NAMALWA (cell line): ENCODE results near the gene CCDC73.
A peak's percentile ranks its signal among the peaks of the same experiment; 100 is the strongest.
"Not testable (repeated sequence)": the region's sequence is repeated elsewhere in the genome, so short reads cannot be mapped to it uniquely, and the experiment has no call there.

ENCODE experiments used
- DNase-seq: peaks from one replicate; pipeline ENCODE4 v3.0.0-alpha.2; 2015; ENCODE audit warnings: low spot score

The CCDC73 gene

GRCh38 chr11:32794439-32794838, at the start of gene CCDC73:
Gene CCDC73 (minus strand): TSS chr11:32794662. CDS start chr11:32760243, 34,419 bp downstream.
- DNase-seq = no peak

DNA sequence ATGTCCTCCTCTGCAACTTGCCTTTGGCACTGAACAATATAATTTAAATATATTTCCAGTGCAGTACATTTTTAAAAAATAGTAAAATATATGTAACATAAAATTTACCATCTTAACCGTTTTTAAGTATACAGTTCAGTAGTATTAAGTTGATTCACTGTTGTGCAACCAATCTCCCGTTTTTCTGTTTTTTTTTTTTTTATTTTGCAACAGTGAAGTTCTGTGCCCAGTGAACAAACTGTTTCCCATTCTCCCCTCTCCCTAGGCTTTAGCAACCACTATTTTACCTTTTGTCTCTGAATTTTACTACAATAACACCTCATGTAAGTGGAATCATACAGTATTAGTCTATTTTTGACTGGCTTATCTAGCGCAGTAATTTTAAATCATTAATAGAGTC, 49.1 kb upstream of the CCDC73 start:
- no peak for DNase-seq

DNA sequence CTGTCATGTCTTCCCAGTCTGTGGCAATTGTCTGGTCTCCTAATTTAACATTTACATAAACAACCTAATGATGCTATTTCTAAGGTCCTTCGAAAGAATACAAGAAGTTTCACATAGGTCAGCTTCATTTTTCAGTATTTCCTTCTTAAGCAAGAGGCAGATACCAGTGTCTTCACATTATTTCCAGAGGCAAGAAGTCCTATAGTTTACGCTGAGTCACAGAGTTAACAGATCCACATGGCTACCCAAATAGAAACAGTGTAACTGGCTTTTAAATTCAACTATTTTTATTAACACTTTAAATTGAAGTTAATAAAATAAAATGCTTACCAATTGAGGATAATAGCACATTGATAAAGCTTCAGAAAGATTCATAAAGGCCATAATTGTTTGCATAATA, 46.1 kb upstream of the CCDC73 start:
- DNase-seq = no peak

- DNase-seq = no peak
Measured at GRCh38 chr11:32839308-32839707, 44.8 kb upstream of the CCDC73 start.

GRCh38 chr11:32838505-32839274, 44.2 kb upstream of the CCDC73 start:
- no peak for DNase-seq

DNA sequence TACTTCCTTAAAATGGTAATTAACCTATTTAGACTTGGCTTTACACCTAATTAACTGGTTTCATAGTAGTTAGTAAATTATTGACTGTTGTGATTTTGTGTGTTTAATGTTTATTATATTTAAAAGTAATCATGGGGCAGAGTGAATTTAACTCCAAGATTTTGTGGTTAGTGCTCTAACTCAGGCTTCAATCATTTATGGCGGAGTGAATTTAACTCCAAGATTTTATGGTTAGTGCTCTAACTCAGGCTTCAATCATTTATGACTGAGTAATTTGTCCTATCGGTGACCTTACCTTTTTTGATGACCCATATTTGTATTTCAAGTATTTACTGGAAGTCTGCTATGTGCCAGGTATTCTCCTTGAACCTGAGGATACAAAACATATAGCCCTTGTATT, 42.5 kb upstream of the CCDC73 start:
- DNase-seq = no peak

GRCh38 chr11:32833921-32834320, 39.5 kb upstream of the CCDC73 start:
- DNase-seq = no peak

DNA sequence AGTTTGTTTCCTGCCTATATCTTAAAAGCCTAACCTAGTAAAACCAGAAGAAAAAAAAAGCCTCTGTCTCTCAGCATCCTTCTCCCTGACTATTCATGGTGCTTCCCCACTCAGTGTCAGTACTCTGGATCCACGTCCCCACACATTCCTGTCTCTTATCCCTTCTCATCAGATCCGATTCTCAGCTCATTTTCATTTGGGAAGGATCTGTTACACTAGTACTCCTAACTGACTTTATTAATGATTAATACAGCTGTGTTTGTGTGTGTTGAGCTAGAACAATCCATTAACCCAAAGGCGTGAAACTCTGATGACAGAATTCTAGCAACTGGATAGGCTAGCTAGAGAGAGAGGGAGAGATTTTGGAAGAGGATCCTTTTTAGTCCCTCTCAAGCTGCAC, 36.8 kb upstream of the CCDC73 start:
- no peak for DNase-seq

DNA sequence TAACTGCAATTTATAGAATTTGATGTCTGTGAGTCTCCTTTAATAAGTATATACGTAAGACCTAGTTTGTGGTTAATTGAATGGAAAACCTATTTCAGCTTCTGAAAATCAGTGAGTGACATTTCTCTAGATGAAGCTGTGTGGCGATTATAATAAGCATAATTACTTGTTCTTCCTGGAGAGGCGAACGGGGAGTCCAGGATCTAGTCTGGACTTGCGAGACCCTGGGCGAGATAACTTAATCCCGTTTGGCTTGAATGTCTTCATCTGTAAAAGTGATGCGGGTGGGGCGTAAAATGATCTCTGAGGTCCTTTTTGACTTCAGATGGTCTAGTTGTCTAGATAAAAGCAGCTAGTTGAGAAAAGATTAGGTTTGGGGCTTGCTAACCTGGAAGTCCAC, 36.3 kb upstream of the CCDC73 start:
- DNase-seq = no peak

- no peak for DNase-seq
Measured at GRCh38 chr11:32830413-32830738, 35.9 kb upstream of the CCDC73 start.

DNA sequence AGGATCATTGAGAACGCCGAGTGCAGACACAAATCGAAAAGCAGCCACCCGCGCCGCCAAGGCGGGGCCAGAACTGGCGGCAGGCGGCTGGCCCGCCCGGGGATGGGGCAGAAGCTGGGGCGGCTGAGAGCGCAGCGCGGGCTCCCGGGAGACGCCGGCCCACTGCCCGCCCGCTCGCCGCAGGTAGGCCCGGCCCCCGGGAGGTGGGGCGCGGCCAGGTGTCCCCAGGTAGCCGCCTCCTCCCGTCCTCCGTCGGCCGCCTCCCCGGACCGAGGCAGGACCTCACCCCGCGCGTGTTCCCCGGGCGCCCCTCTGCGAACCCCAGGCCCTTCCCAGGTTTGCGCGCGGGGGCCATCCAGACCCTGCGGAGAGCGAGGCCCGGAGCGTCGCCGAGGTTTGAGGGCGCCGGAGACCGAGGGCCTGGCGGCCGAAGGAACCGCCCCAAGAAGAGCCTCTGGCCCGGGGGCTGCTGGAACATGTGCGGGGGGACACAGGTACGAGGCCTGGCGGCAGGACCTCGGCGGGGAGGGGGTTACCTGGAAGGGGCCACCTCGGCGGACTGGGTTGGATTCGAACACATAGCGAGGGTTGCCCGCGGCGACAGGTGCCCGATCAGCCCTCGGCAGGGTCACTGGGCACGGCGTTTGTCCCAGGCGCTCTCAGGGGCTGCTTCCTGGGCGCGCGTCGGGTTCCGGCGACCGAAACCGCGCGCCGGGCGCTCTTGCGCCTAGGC, 35.4 kb upstream of the CCDC73 start, which contains the start of gene PRRG4:
PRRG4 (plus strand) TSS at position 248 of the 733 bp plus-strand sequence. CDS start 603 bp downstream, outside the sequence.
- DNase-seq = peak; percentile 67

- DNase-seq = peak; percentile 72
Measured at GRCh38 chr11:32829157-32829679, 34.8 kb upstream of the CCDC73 start.

DNA sequence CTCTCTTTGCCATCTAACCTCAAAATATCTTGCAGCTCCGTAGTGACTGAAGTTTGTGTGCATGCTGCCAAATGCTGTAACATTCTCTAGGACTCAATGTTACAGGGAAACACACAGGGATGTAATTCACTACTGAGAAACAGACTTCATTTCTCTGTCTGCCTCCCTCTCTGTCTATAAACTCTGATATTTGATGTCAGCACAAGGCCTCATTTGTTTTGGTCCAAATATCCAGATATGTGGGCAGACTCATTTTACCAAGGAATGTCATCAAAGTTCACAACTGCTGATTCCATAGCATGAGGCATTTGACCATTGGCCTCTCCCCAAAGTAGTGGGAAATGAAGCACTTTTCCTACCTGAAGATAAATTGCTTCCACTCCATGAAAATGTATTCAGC, 32.8 kb upstream of the CCDC73 start:
- DNase-seq = no peak

DNA sequence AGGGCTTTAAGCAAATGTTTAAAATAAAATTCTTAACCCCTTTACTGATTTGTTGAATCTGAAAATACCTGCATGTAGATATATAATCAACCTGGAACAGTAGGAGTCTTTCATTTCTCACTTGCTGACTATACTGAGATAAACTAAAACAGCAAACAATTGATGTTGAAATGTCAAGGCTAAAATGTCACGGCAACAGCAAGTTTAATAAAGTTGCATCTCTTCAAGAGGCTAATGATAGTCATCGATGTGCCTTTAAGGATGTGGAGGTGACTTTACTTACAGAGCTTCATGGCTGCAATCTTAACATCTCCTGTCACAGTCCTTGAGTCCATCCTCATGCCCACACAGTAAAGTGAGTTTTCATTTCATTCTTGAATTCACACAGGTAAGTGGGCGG, 31.7 kb upstream of the CCDC73 start:
- no peak for DNase-seq

GRCh38 chr11:32823617-32824016, 29.2 kb upstream of the CCDC73 start:
- not testable (repeated sequence) for DNase-seq

DNA sequence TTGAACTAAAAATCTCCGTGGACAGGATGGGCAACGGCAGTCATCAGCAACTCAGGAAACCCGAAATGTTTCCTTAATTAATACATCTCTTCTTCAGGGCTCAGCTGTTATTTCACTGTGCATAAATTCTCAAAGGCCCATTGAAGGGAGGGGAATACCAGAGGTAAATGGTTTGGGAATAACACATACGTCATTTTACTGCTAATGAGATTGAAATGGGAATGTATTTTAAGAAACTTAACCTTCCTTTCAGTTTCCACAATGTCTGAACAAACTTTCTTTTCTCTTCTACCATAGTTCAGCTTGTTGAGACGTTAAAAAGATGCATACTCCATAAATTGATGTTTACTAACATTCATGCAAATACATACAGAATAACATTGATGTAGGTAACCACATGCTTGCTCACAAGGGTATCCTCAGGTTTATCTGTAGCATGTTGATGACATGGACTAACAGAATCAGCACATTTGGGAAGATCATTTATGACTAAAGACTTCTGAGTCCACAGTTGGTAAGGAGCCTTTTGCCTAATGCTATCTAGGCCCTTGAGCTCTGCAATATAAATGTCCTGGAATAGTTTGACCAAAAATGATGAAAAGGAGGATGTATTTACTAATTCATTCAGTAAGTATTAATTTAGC, 27.6 kb upstream of the CCDC73 start:
- no peak for DNase-seq

- no peak for DNase-seq
Measured at GRCh38 chr11:32821517-32821916, 27.1 kb upstream of the CCDC73 start.

DNA sequence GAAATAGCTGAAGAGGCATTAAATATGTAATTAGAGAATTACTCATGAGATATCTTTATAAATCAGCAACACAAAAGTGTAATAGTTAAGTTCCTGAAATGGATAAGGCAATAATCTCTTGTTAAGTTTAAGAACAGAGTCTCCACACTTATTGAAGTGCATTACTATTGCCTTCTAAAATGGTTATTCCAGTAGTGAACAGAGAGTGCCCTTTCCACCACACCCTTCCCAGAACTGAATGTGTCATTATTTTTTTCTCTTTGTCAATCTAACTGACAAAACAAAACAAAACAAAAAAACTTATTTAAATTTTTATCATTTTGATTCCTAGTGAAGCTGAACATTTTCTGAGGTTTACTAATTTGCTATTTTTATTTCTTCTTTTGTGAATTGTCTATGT, 26.0 kb upstream of the CCDC73 start:
- DNase-seq = no peak

DNA sequence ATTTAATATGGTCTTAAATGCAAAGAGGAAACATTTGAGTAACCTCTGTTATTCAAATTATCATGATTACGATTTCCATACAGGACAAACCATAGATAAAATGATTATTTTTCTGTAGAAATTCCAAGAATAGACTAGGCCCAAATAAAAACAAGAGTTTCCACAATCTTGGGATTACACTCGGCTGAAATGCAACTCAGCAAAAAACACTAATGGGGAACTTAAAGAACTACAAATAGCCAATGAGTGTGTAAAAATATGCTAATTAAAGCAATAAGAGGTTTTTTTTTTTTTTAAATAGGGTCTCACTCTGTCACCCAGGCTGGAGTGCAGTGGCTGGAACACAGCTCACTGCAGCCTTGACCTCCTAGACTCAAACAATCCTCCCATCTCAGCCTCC, 24.7 kb upstream of the CCDC73 start:
- no peak for DNase-seq

DNA sequence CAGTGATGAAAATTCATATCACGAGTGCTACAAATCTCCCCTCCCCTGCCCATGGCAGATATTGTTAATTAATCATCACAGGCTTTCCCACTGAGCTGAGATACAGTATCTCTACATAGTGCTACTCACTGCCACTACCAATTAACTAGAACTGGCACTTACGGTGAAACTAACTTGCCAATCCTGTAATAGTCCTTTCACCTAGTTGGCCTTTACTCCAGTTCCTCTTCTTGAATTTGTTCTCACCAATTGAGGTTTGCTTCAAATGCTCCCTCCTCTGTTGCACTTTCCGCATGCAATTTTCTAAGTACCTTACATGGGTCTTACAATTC, 23.4 kb upstream of the CCDC73 start:
- no peak for DNase-seq

- no peak for DNase-seq
Measured at GRCh38 chr11:32817181-32817851, 22.9 kb upstream of the CCDC73 start.

DNA sequence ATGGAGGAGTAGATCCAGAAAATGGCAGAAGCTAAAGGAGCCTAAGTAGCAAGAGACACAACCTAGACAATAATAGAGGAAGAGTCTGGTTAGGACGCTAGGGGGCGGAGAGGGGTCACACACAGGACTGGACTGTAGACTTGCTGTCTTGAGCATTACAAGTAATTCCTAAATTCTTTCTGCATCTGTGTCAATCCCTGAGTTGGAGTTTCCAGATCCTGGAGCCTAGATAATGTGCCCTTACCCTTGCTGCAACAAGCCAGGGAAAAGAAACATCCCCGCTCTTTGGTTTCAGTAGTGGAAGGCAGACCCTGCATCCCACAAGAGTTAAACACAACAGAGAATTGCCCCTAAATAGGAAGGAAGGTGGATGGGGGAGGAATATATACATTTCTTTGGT, 14.9 kb upstream of the CCDC73 start:
- peak; percentile 83 for DNase-seq
